H9 (cell line): Measurements from ENCODE around the gene FAM219A. TPM values are rescaled to one million over a fixed set of nuclear protein-coding genes. Genes with fewer than 3 reads are reported as not detected.

Experiments
- DNase-seq: peaks from one replicate; pipeline ENCODE4 v3.0.0-alpha.2; 2017
- H2AFZ ChIP-seq: one replicate; pipeline ENCODE4 v1.6.1; 2013; ENCODE audit warnings: mild to moderate bottlenecking, low read length, control low read depth, moderate library complexity
- H2AK5ac ChIP-seq: 2 replicates; pipeline ENCODE4 v1.6.1; 2013; ENCODE audit warnings: low read length, control low read depth, mixed read lengths; ENCODE audit not compliant: insufficient read length
- H2BK120ac ChIP-seq: one replicate; pipeline ENCODE4 v1.6.1; 2013; ENCODE audit warnings: low read depth, mild to moderate bottlenecking, low read length, control low read depth, inconsistent platforms; ENCODE audit not compliant: poor library complexity, severe bottlenecking
- H2BK12ac ChIP-seq: 2 replicates; pipeline ENCODE4 v1.6.1; 2013; ENCODE audit warnings: low read length, control low read depth, mixed read lengths, low read depth; ENCODE audit not compliant: insufficient read length
- H2BK15ac ChIP-seq: 2 replicates; pipeline ENCODE4 v1.6.1; 2013; ENCODE audit warnings: low read depth, low read length, control low read depth
- H2BK20ac ChIP-seq: one replicate; pipeline ENCODE4 v1.6.1; 2013; ENCODE audit warnings: low read depth, mild to moderate bottlenecking, low read length, control low read depth, inconsistent platforms; ENCODE audit not compliant: poor library complexity, severe bottlenecking
- H2BK5ac ChIP-seq: 2 replicates; pipeline ENCODE4 v1.6.1; 2013; ENCODE audit warnings: low read length, control low read depth, mixed read lengths; ENCODE audit not compliant: insufficient read length
- H3K14ac ChIP-seq: 2 replicates; pipeline ENCODE4 v1.6.1; 2013; ENCODE audit warnings: low read length, control low read depth; ENCODE audit not compliant: insufficient read depth
- H3K18ac ChIP-seq: 2 replicates; pipeline ENCODE4 v1.6.1; 2013; ENCODE audit warnings: low read depth, mild to moderate bottlenecking, mixed read lengths, low read length, control low read depth; ENCODE audit not compliant: insufficient read length
- H3K23ac ChIP-seq: 2 replicates; pipeline ENCODE4 v1.6.1; 2013; ENCODE audit warnings: low read length, control low read depth, mixed read lengths, low read depth; ENCODE audit not compliant: insufficient read length
- H3K23me2 ChIP-seq: 2 replicates; pipeline ENCODE4 v1.6.1; 2013; ENCODE audit warnings: low read depth, mild to moderate bottlenecking, mixed read lengths, low read length, control low read depth; ENCODE audit not compliant: insufficient read length, poor library complexity, severe bottlenecking
- H3K27ac ChIP-seq: 2 replicates; pipeline ENCODE4 v1.5.1; 2013; ENCODE audit warnings: low read length, control low read depth, mixed read lengths, low read depth; ENCODE audit not compliant: insufficient read length
- H3K27me3 ChIP-seq: 2 replicates; pipeline ENCODE4 v1.6.1; 2013; ENCODE audit warnings: low read length, control low read depth, inconsistent platforms; ENCODE audit not compliant: insufficient read depth
- H3K4ac ChIP-seq: 2 replicates; pipeline ENCODE4 v1.6.1; 2013; ENCODE audit warnings: low read depth, mild to moderate bottlenecking, control low read depth, inconsistent platforms, low read length, moderate library complexity
- H3K4me1 ChIP-seq: 2 replicates; pipeline ENCODE4 v1.6.1; 2013; ENCODE audit warnings: low read length, control low read depth, inconsistent platforms; ENCODE audit not compliant: insufficient read depth
- H3K4me2 ChIP-seq: 2 replicates; pipeline ENCODE4 v1.6.1; 2013; ENCODE audit warnings: low read length, control low read depth, mixed read lengths; ENCODE audit not compliant: insufficient read length, insufficient read depth
- H3K56ac ChIP-seq: 2 replicates; pipeline ENCODE4 v1.6.1; 2013; ENCODE audit warnings: low read depth, mild to moderate bottlenecking, mixed read lengths, low read length, control low read depth; ENCODE audit not compliant: insufficient read length
- H3K79me1 ChIP-seq: 2 replicates; pipeline ENCODE4 v1.6.1; 2013; ENCODE audit warnings: low read depth, mild to moderate bottlenecking, moderate library complexity, low read length, control low read depth, inconsistent platforms; ENCODE audit not compliant: insufficient read depth, poor library complexity, severe bottlenecking
- H3K79me2 ChIP-seq: 2 replicates; pipeline ENCODE4 v1.6.1; 2013; ENCODE audit warnings: low read length, control low read depth, inconsistent platforms; ENCODE audit not compliant: insufficient read depth
- H3K9ac ChIP-seq: 2 replicates; pipeline ENCODE4 v1.6.1; 2013; ENCODE audit warnings: low read length, control low read depth, mixed read lengths; ENCODE audit not compliant: insufficient read length; ENCODE audit errors: extremely low read depth
- H3K9me3 ChIP-seq: one replicate; pipeline ENCODE4 v1.6.1; 2013; ENCODE audit warnings: low read depth, low read length, inconsistent platforms; ENCODE audit not compliant: control insufficient read depth
- H3T11ph ChIP-seq: one replicate; pipeline ENCODE4 v1.6.1; 2013; ENCODE audit warnings: mild to moderate bottlenecking, low read length, control low read depth, inconsistent platforms
- H4K20me1 ChIP-seq: one replicate; pipeline ENCODE4 v1.6.1; 2013; ENCODE audit not compliant: control insufficient read depth, insufficient read length, insufficient read depth
- H4K5ac ChIP-seq: 2 replicates; pipeline ENCODE4 v1.6.1; 2013; ENCODE audit warnings: low read depth, mild to moderate bottlenecking, mixed read lengths, low read length, control low read depth; ENCODE audit not compliant: insufficient read length
- H4K8ac ChIP-seq: replicated peaks from 2 replicates; pipeline ENCODE4 v1.6.1; 2013; ENCODE audit warnings: low read length, control low read depth, mixed read lengths, low read depth; ENCODE audit not compliant: insufficient read length
- H4K91ac ChIP-seq: 2 replicates; pipeline ENCODE4 v1.6.1; 2013; ENCODE audit warnings: low read depth, mild to moderate bottlenecking, moderate library complexity, mixed read lengths, low read length, control low read depth; ENCODE audit not compliant: insufficient read length
- H3K27ac Mint-ChIP-seq, 3 experiments: 2 replicates in 2 of 3; 3 replicates in 1 of 3; pipeline ENCODE4 v1.8.0; 2020 to 2021; ENCODE audit warnings: mixed read lengths in 3 of 3, mild to moderate bottlenecking in 1 of 3, moderate library complexity in 1 of 3
- H3K27me3 Mint-ChIP-seq: 2 replicates; pipeline ENCODE4 v1.8.0; 2021; ENCODE audit warnings: low read depth, mild to moderate bottlenecking, moderate library complexity, mixed read lengths
- H3K36me3 Mint-ChIP-seq, 3 experiments: 2 replicates in 2 of 3; 3 replicates in 1 of 3; pipeline ENCODE4 v1.8.0; 2020 to 2021; ENCODE audit warnings: low read depth in 3 of 3, mixed read lengths in 3 of 3; ENCODE audit not compliant: insufficient read depth in 1 of 3
- H3K4me1 Mint-ChIP-seq, 2 experiments: 2 replicates each; pipeline ENCODE4 v1.8.0; 2020; ENCODE audit warnings: mixed read lengths in 2 of 2
- H3K4me3 Mint-ChIP-seq, 2 experiments: 2 replicates in 1 of 2; 3 replicates in 1 of 2; pipeline ENCODE4 v1.8.0; 2020 to 2021; ENCODE audit warnings: mild to moderate bottlenecking in 2 of 2, mixed read lengths in 2 of 2, moderate library complexity in 1 of 2
- H3K9me3 Mint-ChIP-seq, 2 experiments: 2 replicates in 1 of 2; 3 replicates in 1 of 2; pipeline ENCODE4 v1.8.0; 2020; ENCODE audit warnings: mild to moderate bottlenecking in 2 of 2, mixed read lengths in 2 of 2, moderate library complexity in 1 of 2
- CTCF ChIP-seq: fragments of 200-600 bp; sonication (generic); conservative IDR thresholded peaks from 3 replicates; pipeline ENCODE4 v1.8.0; 2021; ENCODE audit warnings: antibody characterized with exemption, mild to moderate bottlenecking
- WGBS: extraction: QIAGEN DNeasy Blood & Tissue Kit; methylation state at CpG from one replicate; pipeline ENCODE4 v1.1.7; 2013; ENCODE audit warnings: missing lambda C conversion rate, low lambda C conversion rate, mixed read lengths; ENCODE audit not compliant: insufficient read length; ENCODE audit errors: extremely low coverage; 5-methylcytosine and 5-hydroxymethylcytosine counted together
- total RNA-seq: library from RNA; stranded (reverse); gene quantifications from 2 replicates; pipeline ENCODE4 v1.2.1, GENCODE V29; 2021

Gene FAM219A
- total RNA-seq, 1 experiment from 2014 or later, result 16.7 TPM

DNA sequence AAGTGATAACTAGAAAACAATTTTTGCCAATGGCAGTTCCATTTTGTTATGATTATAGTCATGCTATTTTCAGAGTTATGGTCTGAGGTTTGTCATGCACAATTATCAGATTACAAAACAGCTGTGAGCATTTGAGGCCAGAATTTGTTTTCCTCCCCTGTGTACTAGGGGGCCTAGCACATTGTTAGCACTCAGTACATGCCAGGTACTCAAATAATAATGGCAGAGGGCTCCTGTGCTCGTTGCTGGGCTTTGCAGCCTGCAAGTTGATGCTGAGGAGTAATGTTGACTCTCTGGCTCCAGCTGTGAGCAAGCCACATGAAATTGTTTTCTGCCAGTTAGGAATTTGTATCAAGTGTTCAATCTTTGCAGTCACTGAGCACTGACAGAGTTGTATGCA lies 7.1 kb upstream of the FAM219A start:
- no peaks in the 10 kb centered on the region for H3K9me3 ChIP-seq
- no peak overlapping the region for H4K91ac ChIP-seq
- H3K27me3 ChIP-seq, result no peaks in the 10 kb centered on the region
- no peak overlapping the region for H3T11ph ChIP-seq
- no peak overlapping the region for H3K27ac ChIP-seq
- H3K9ac ChIP-seq, result no peak overlapping the region
- Mint-ChIP-seq H3K9me3 (no peaks in the 10 kb centered on the region), H3K4me1 (peaks cover 6 to 7% of the 10 kb centered on the region in 2 experiments; a peak in 3 of 4 replicates), H3K4me3 (no peak overlapping the region), H3K27ac (no peak overlapping the region), H3K36me3 (no peaks in the 10 kb centered on the region; a peak in 1 of 7 replicates), H3K27me3 (peaks cover 10% of the 10 kb centered on the region)
- H2BK120ac ChIP-seq, result no peak overlapping the region
- H2BK15ac ChIP-seq, result no peak overlapping the region
- no peak overlapping the region for H3K14ac ChIP-seq
- no peak overlapping the region for H3K4ac ChIP-seq
- no peak overlapping the region for H4K5ac ChIP-seq
- no peak overlapping the region for H2BK5ac ChIP-seq
- H2BK20ac ChIP-seq, result no peak overlapping the region
- no peak overlapping the region for H3K4me2 ChIP-seq
- no peak overlapping the region for H2AFZ ChIP-seq
- H3K56ac ChIP-seq, result no peak overlapping the region
- DNase-seq, result no peak
- H3K79me1 ChIP-seq, result no peaks in the 10 kb centered on the region
- H3K4me1 ChIP-seq, result 0 out of 2 replicates have a peak, but pooled peaks cover 2% of the 10 kb centered on the region
- H3K23ac ChIP-seq, result no peak overlapping the region
- no peak overlapping the region for H3K18ac ChIP-seq
- H3K23me2 ChIP-seq, result no peaks in the 10 kb centered on the region
- no peak for TF ChIP-seq CTCF
- no peaks in the 10 kb centered on the region for H4K20me1 ChIP-seq
- H3K79me2 ChIP-seq, result no peaks in the 10 kb centered on the region
- H4K8ac ChIP-seq, result no peak overlapping the region
- WGBS, result no CpG with 5 or more reads among the region's 1 CpG
- no peak overlapping the region for H2BK12ac ChIP-seq
- no peak overlapping the region for H2AK5ac ChIP-seq
